HG03103 (cell line): ENCODE measurements around the gene SPOP.
"Not testable (repeated sequence)": the region's sequence is repeated elsewhere in the genome, so short reads cannot be mapped to it uniquely, and the experiment has no call there.

Experiments
- ATAC-seq: cut with Tn5 transposase; IDR thresholded peaks from one replicate; pipeline ENCODE4 v1.9.1; 2021; ENCODE audit warnings: low read depth; ENCODE audit not compliant: unreplicated experiment

Gene SPOP

DNA sequence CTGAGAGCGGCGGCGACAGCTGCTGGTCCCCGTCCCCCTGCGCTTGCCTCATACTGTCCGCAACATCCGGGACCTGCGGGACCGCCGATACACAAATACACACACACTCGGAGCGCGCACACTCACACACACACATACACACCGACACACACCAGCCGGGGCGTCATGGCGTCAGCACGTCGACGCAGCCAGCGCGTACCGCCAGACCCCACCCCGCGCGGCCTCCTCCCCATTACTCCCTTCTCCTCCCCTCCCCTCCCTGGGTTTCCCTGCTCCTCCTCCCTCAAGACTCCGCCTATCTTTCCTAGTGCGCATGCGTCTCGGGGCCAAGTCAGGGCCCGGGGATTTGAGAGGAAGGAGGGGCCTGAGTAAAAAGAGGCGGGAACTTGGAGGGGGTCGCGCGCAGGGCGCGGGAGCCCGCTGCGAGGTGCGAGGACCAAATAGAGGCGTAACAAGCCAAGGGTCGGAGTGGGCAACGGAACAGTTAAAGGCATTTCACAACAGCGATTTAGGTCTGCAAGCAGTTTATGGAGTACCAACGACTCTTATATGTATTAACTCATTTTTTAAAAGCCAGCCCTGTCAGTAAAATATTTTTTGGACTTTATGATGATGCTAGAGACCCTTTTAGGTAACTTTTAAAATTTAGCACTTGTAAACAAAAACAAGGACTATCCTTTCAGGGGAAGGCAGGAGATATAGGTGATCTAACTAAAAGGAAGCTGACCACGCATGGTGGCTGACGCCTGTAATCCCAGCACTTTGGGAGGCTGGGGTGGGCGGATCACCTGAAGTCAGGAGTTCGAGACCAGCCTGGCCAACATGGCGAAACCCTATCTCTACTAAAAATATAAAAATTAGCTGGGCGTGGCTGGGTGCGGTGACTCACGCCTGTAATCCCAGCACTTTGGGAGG is at the start of gene SPOP:
SPOP (minus strand) TSS at position 165 of the 915 bp plus-strand sequence. CDS start 55,287 bp downstream, outside the sequence.
- ATAC-seq, result peak; percentile 62

GRCh38 chr17:49727380-49727779 is 49.5 kb upstream of the SPOP start:
- ATAC-seq, result no peak

GRCh38 chr17:49725452-49726130 is 47.7 kb upstream of the SPOP start:
- ATAC-seq, result no peak

GRCh38 chr17:49724552-49724951 is 46.7 kb upstream of the SPOP start:
- ATAC-seq, result not testable (repeated sequence)

GRCh38 chr17:49723423-49723822 is 45.5 kb upstream of the SPOP start:
- ATAC-seq, result no peak

DNA sequence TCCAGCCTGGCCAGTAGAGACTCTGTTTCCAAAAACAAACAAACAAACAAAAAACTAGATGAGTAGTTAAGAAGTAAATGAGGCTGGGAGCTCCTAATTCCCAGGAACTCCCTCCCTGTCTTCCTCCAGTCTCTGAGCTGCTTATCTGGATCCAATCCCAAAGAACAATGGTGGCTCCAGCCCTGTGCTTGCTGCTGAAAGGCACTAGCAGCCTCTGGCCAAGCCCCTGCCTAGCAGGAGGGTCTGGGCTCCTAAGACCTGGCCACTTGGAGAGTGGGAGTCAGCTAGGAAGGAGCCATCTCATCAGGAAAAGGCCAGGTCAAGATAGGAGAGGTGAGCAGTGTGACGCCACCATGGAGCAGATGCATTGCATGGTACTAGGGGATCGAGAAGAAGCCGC is 44.2 kb upstream of the SPOP start:
- ATAC-seq, result no peak

DNA sequence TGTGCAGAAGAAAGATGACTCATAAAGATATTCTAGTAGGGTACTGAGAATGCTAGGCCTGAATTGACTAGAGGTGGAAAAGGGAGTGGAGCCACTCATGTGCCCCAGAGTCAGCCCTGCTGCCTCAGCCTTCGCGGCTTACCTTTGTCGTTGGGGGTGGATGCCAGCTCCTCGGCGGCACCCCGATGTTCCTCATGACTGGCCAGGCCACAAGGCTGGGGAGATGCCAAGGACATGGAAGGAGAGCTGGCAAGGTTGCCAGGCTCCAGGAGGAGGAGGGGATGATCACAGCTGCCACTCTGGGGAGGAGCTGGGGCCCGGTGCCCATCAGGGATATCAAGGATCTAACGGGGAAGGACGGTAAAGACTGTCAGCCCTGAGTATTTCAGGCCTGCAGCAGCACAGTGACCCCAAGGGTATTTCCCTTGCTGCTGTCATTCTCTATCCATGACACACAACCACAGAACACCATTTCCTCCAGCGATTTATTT is 39.5 kb upstream of the SPOP start:
- no peak for ATAC-seq

GRCh38 chr17:49716668-49717364 is 38.9 kb upstream of the SPOP start:
- ATAC-seq, result no peak

GRCh38 chr17:49715717-49716279 is 37.9 kb upstream of the SPOP start:
- no peak for ATAC-seq

DNA sequence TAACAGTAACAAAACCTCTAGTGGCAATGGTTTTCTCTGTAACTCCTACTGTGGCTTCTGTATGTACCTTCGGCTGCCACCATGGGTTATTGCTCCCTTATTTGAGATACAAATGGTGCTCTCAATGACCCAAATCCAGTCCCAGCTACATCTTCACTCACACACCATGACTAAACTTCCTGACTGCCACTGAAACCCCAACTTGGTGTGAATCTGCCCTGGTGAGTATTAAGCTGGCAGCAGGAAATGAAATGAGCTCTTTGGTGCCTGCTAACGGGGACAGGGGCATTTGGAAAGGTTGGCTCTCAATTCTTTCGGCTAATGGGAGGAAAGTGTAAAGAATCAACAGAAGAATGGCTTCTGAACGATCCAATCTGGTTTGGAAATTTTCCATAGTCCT is 37.3 kb upstream of the SPOP start:
- ATAC-seq, result no peak

- no peak for ATAC-seq
These were observed 30.8 kb upstream of the SPOP start for GRCh38 chr17:49708515-49709183.

DNA sequence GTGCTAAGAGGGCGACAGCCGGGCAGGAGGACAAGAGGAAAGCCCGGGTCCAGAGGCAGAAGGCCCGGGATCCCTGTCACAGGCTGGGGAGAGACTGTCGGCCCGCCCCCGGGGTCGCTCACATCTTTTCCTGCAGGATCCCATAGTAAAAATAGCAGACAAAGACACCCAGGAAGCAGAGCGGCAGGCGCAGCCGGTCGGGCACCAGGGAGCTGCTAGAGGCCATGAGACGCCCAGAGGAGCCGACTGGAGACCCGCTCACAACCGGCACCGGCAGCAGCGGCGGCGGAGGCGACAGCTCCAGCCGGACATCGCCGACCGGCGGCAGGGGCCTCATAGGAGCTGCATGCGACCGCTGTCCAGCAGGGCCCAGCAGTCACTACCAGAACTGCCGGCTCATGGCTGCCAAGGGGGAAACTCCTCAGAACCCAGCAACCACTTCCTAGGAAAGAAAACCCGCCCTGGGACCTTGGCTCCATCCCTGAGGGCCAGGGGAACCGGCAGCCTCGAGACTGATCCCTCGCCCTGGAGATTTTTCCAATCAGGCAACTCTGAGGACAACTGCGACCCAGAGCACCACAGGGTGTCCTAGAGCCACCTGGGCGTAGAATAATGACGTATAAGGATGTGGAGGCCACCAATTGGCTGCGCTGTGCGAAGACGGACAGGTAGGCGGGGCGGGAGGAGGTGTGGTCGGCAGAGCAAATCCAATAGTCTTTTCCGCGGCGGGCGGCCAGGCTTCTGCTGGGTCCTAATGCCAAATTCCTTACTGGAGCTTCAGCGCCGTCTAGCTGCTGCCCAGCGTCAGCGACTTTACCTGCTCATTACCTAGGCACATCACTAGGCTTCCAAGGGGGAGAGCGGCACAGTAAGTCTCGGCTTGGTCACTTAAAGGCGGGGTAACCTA is 30.0 kb upstream of the SPOP start, which contains the start of gene SLC35B1:
SLC35B1 (minus strand) TSS at position 357 of the 907 bp plus-strand sequence; CDS start at position 226, 131 bp downstream.
- peak; percentile 84 for ATAC-seq

DNA sequence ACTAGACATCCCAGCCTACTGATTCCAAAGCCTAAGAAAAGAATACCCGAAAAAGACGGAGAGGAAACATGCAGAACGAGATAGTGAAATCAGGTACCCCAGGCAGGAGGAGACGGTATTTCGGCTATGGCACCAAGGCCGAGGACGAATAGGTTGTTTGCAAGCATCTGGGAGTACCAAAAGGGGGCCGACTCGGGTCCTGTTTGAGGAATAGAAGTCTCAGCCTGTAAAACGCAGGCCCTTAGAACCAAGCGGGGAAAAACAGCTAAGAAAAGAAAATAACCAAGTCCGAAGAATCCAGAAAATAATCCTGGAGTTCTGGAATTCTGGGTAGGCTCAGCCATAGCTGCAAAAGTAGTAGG is 29.3 kb upstream of the SPOP start:
- no peak for ATAC-seq

DNA sequence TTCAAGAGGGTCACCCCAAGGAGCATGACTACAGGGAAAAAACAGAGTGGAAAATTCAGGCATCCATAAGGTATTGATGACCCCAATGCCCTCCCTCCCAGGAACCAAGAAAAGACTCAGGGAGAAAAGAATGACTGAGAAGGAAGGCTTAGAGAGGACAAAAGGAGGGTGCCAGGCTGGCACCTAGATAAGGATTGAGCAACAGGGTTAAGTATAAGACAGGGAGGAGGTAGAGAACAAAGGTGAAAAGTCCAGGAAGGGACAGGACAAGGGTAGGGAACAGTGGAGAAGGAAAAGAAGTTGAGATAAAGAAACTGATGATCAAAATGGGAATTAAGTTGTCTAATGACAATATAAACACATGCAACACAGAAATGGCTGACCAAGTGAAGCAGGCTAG is 27.4 kb upstream of the SPOP start:
- no peak for ATAC-seq

- no peak for ATAC-seq
These were observed 25.8 kb upstream of the SPOP start for GRCh38 chr17:49703557-49704277.

DNA sequence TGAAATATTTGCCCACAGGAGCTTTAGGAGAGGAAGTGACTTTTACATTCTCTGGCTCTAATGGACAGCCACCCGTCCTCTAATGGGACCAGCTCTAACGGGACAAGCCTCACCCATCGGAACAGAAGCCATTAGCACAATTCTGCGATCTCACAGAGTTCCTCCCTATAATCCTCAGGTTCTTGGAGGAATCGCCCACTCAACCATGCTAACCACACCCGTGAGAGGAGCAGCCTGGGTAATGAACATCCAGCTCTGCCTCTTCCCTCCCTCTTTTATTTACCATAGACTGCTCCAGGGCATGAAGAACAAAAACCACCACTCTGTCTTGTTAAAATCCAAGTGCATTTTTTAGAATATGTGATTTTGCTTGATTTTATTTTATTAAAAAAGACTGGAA is 23.1 kb upstream of the SPOP start:
- ATAC-seq, result no peak

DNA sequence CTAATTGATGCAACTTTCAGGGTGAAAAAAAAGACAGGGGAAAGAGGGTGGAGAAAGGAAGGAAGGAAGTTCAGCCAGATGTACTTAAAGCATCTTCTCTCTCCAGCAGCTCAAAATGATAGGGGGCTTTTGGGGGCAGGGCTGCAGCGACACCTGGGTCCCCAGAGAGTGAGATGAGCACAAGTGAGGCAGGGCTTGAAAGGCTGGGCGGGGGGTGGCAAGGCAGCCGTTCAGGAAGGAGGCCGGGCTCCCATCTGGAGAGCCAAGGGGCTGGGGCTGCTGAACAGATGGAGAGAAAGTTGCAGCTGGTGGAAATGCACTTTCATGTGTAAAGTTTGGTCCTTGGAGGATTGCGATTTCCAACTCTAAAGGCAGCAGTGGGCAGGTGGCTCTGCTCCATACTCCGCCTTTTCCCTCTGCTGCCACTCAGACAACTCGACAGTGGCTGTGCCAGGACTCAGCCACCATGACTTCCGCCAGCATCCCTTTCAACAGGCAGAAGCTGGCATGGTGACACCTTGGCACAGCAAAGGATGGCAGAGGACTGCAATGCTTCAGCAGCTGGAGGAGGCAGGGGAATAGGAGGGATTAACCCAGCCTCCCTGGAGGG is 22.2 kb upstream of the SPOP start:
- no peak for ATAC-seq

GRCh38 chr17:49698005-49698404 is 20.1 kb upstream of the SPOP start:
- no peak for ATAC-seq
